ENCODE results near the gene NPR3. TPM values are rescaled to one million over a fixed set of nuclear protein-coding genes. Genes with fewer than 3 reads are reported as not detected.

NPR3 gene
- total and polyA plus RNA-seq, 2 donors (not counting 3 experiments of a cell fraction or from before 2014, with no cell fraction given), result 0.01 to 0.53 TPM

DNA sequence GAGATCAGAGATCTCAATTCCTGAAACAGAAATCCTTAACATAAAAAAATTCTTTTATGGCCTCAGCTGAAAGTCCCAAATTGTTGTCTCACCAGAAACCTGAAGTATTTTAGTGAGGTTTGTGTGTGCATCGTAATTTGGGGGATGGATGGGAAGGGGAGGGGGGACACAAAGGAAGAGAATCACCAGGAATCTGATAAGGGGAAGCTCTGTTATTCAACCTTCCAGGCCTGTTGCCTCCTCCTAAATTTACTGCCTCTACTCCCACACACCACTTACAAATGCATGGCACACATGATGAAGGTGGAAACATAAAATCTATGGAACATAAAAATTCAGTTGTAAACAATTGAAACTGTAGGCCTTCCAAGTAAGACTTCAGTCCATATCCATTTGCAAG is 97.7 kb downstream of the NPR3 start:
- BruUV-seq (replicated peaks), result no TSS peak
- dilution Hi-C loops (cut with MboI; ENCODE audit: extremely low pct_ligation_motif_present, low sequenced_read_pairs), result no loop called here
- Histone ChIP-seq H3K27me3 (ENCODE audit: control insufficient read depth in 2 of 2, insufficient read depth in 2 of 2, low read length in 2 of 2) (no peaks in the 10 kb centered on the region), H3K79me2 (ENCODE audit: control insufficient read depth, insufficient read depth, low read length) (no peaks in the 10 kb centered on the region), H3K9ac (replicated peaks; ENCODE audit: extremely low read depth, insufficient read depth, low read length) (no peak overlapping the region), H3K4me3 (replicated peaks in 1 of 3; ENCODE audit: insufficient read depth in 1 of 3, low read depth in 1 of 3, low read length in 3 of 3) (no peak overlapping the region), H3K4me1 (ENCODE audit: control insufficient read depth, extremely low read depth, insufficient read depth, low read length) (no peaks in the 10 kb centered on the region), H2AFZ (ENCODE audit: low read depth, low read length) (no peak overlapping the region), H3K9me3 (replicated peaks; ENCODE audit: control insufficient read depth, insufficient read depth, low read length) (no peaks in the 10 kb centered on the region), H3K36me3 (ENCODE audit: control insufficient read depth in 2 of 2, extremely low read depth in 1 of 2, insufficient read depth in 2 of 2, low read length in 2 of 2) (no peaks in the 10 kb centered on the region), H3K9me1 (replicated peaks; ENCODE audit: control insufficient read depth, extremely low read depth, insufficient read depth, low read length) (no peaks in the 10 kb centered on the region), H3K4me2 (ENCODE audit: insufficient read depth, low read length) (no peak overlapping the region), H3K27ac (ENCODE audit: insufficient read depth, low read depth, low read length) (no peak overlapping the region), H4K20me1 (replicated peaks; ENCODE audit: control insufficient read depth, extremely low read depth, insufficient read depth, low read length) (no peaks in the 10 kb centered on the region)
- intact Hi-C loops (cut with micrococcal nuclease), result no loop called here
- no peak for DNase-seq (ENCODE audit: low read depth, low spot score)
- FAIRE-seq, result no peak
- POLR2A ChIA-PET, result no interaction called here
- CTCF ChIA-PET, result no interaction called here
- TF ChIP-seq POLR2AphosphoS5 (IDR thresholded peaks at IDR 0.05; ENCODE audit: insufficient read depth, low read depth, low read length), result no peak
- TF ChIP-seq GATA2 (IDR thresholded peaks at IDR 0.05; ENCODE audit: insufficient read depth, insufficient read length, low read depth, low read length), result no peak
- TF ChIP-seq, protein P1, sequence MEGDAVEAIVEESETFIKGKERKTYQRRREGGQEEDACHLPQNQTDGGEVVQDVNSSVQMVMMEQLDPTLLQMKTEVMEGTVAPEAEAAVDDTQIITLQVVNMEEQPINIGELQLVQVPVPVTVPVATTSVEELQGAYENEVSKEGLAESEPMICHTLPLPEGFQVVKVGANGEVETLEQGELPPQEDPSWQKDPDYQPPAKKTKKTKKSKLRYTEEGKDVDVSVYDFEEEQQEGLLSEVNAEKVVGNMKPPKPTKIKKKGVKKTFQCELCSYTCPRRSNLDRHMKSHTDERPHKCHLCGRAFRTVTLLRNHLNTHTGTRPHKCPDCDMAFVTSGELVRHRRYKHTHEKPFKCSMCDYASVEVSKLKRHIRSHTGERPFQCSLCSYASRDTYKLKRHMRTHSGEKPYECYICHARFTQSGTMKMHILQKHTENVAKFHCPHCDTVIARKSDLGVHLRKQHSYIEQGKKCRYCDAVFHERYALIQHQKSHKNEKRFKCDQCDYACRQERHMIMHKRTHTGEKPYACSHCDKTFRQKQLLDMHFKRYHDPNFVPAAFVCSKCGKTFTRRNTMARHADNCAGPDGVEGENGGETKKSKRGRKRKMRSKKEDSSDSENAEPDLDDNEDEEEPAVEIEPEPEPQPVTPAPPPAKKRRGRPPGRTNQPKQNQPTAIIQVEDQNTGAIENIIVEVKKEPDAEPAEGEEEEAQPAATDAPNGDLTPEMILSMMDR (IDR thresholded peaks at IDR 0.05; ENCODE audit: extremely low read depth in 1 of 2, insufficient read depth in 1 of 2, low read depth in 1 of 2, low read length in 2 of 2), result no peak
- TF ChIP-seq EZH2 (IDR thresholded peaks at IDR 0.05; ENCODE audit: borderline replicate concordance, low read depth, low read length, severe bottlenecking), result no peak
- TF ChIP-seq JUN (IDR thresholded peaks at IDR 0.05; ENCODE audit: borderline replicate concordance, insufficient read depth, insufficient read length, low read depth), result no peak
- TF ChIP-seq FOS (IDR thresholded peaks at IDR 0.05; ENCODE audit: borderline replicate concordance, insufficient read depth, low read length), result no peak

DNA sequence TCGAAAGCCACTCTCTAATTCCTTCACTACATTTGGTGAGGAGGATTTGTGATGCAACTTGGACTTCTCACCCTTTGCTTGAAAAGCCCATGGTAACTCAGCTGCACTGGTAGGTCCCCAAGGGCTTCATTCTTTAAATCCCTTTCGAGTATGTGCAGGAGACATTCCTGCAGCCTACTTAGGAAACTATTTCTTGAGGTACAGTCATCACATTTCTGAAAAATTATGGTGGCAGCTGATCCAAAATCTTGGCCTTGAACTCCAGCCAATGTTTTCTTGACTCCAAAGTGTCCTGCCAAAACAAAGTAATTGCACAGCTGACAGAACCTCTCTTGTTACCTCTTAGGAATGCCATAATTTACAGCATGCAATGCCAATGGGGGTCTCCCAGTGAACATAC is 99.7 kb downstream of the NPR3 start:
- no peaks in the 10 kb centered on the region for H3K9me3 ChIP-seq (replicated peaks; ENCODE audit: control insufficient read depth, insufficient read depth, low read length)
- DNase-seq (ENCODE audit: low read depth, low spot score) (no peak), FAIRE-seq (no peak)
- H3K36me3 ChIP-seq (ENCODE audit: control insufficient read depth in 2 of 2, extremely low read depth in 1 of 2, insufficient read depth in 2 of 2, low read length in 2 of 2), result no peaks in the 10 kb centered on the region
- H4K20me1 ChIP-seq (replicated peaks; ENCODE audit: control insufficient read depth, extremely low read depth, insufficient read depth, low read length), result no peaks in the 10 kb centered on the region
- POLR2A ChIA-PET, result no interaction called here
- CTCF ChIA-PET, result no interaction called here
- intact Hi-C loops (cut with micrococcal nuclease), result no loop called here
- no peak overlapping the region for H2AFZ ChIP-seq (ENCODE audit: low read depth, low read length)
- TF ChIP-seq GATA2 (IDR thresholded peaks at IDR 0.05; ENCODE audit: insufficient read depth, insufficient read length, low read depth, low read length) (no peak), FOS (IDR thresholded peaks at IDR 0.05; ENCODE audit: borderline replicate concordance, insufficient read depth, low read length) (no peak), JUN (IDR thresholded peaks at IDR 0.05; ENCODE audit: borderline replicate concordance, insufficient read depth, insufficient read length, low read depth) (no peak), EZH2 (IDR thresholded peaks at IDR 0.05; ENCODE audit: borderline replicate concordance, low read depth, low read length, severe bottlenecking) (no peak), POLR2AphosphoS5 (IDR thresholded peaks at IDR 0.05; ENCODE audit: insufficient read depth, low read depth, low read length) (no peak), POLR2A (IDR thresholded peaks at IDR 0.05; ENCODE audit: low read depth, low read length) (no peak), MYC (IDR thresholded peaks at IDR 0.05; ENCODE audit: low read depth, low read length) (no peak)
- TF ChIP-seq, protein P1 (IDR thresholded peaks at IDR 0.05; ENCODE audit: extremely low read depth in 1 of 2, insufficient read depth in 1 of 2, low read depth in 1 of 2, low read length in 2 of 2), result no peak
- TF ChIP-seq, protein P2, sequence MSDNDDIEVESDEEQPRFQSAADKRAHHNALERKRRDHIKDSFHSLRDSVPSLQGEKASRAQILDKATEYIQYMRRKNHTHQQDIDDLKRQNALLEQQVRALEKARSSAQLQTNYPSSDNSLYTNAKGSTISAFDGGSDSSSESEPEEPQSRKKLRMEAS (IDR thresholded peaks at IDR 0.05; ENCODE audit: insufficient read depth, insufficient read length), result no peak
- dilution Hi-C loops (cut with MboI; ENCODE audit: extremely low pct_ligation_motif_present, low sequenced_read_pairs), result no loop called here
- H3K9ac ChIP-seq (replicated peaks; ENCODE audit: extremely low read depth, insufficient read depth, low read length), result no peak overlapping the region
- H3K4me3 ChIP-seq (replicated peaks in 1 of 3; ENCODE audit: insufficient read depth in 1 of 3, low read depth in 1 of 3, low read length in 3 of 3), result no peak overlapping the region
- H3K79me2 ChIP-seq (ENCODE audit: control insufficient read depth, insufficient read depth, low read length), result no peaks in the 10 kb centered on the region
- no peaks in the 10 kb centered on the region for H3K27me3 ChIP-seq (ENCODE audit: control insufficient read depth in 2 of 2, insufficient read depth in 2 of 2, low read length in 2 of 2)
- H3K4me1 ChIP-seq (ENCODE audit: control insufficient read depth, extremely low read depth, insufficient read depth, low read length), result no peaks in the 10 kb centered on the region
- no peak overlapping the region for H3K4me2 ChIP-seq (ENCODE audit: insufficient read depth, low read length)
- no TSS peak for BruUV-seq (replicated peaks)
- H3K27ac ChIP-seq (ENCODE audit: insufficient read depth, low read depth, low read length), result no peak overlapping the region
- H3K9me1 ChIP-seq (replicated peaks; ENCODE audit: control insufficient read depth, extremely low read depth, insufficient read depth, low read length), result no peaks in the 10 kb centered on the region

Data from endothelial cell of umbilical vein (primary cell).